Measurements from ENCODE around the gene TRIM10. TPM values are rescaled to one million over a fixed set of nuclear protein-coding genes. Genes with fewer than 3 reads are reported as not detected.

The TRIM10 gene
- polyA plus RNA-seq, 2 donors = not detected

- H3K4me3 ChIP-seq (ENCODE audit: low read depth in 1 of 2, low read length in 2 of 2) = no peak overlapping the region
- WGBS, 2 donors = 91 to 95% methylated on average over 12 of the region's 12 CpGs
- no peaks in the 10 kb centered on the region for H3K27me3 ChIP-seq (ENCODE audit: control insufficient read depth in 1 of 2, insufficient read depth in 2 of 2, low read length in 2 of 2)
- no peak overlapping the region for H3K27ac ChIP-seq (ENCODE audit: low read depth in 2 of 2, low read length in 1 of 2)
- no peaks in the 10 kb centered on the region for H3K9me3 ChIP-seq (ENCODE audit: control insufficient read depth in 2 of 2, insufficient read depth in 1 of 2, low read depth in 1 of 2, low read length in 1 of 2)
- peaks cover 39 to 52% of the 10 kb centered on the region in 2 donors for H3K36me3 ChIP-seq (ENCODE audit: control insufficient read depth in 2 of 2, insufficient read depth in 2 of 2, low read length in 1 of 2)
- peaks cover 0 to 2% of the 10 kb centered on the region in 2 donors for H3K4me1 ChIP-seq (ENCODE audit: control insufficient read depth in 2 of 2, insufficient read depth in 2 of 2, low read length in 1 of 2)
Measured at GRCh38 chr6:30196376-30196775, 35.4 kb upstream of the TRIM10 start.

- peaks cover 40 to 53% of the 10 kb centered on the region in 2 donors for H3K36me3 ChIP-seq (ENCODE audit: control insufficient read depth in 2 of 2, insufficient read depth in 2 of 2, low read length in 1 of 2)
- no peaks in the 10 kb centered on the region for H3K9me3 ChIP-seq (ENCODE audit: control insufficient read depth in 2 of 2, insufficient read depth in 1 of 2, low read depth in 1 of 2, low read length in 1 of 2)
- WGBS, 2 donors = 95 to 100% methylated on average over 1 of the region's 1 CpG
- H3K27me3 ChIP-seq (ENCODE audit: control insufficient read depth in 1 of 2, insufficient read depth in 2 of 2, low read length in 2 of 2) = no peaks in the 10 kb centered on the region
- H3K4me3 ChIP-seq (ENCODE audit: low read depth in 1 of 2, low read length in 2 of 2) = no peak overlapping the region
- H3K4me1 ChIP-seq (ENCODE audit: control insufficient read depth in 2 of 2, insufficient read depth in 2 of 2, low read length in 1 of 2) = peaks cover 0 to 2% of the 10 kb centered on the region in 2 donors
- no peak overlapping the region for H3K27ac ChIP-seq (ENCODE audit: low read depth in 2 of 2, low read length in 1 of 2)
Measured at GRCh38 chr6:30195951-30196350, 34.9 kb upstream of the TRIM10 start.

- Histone ChIP-seq H3K9me3 (ENCODE audit: control insufficient read depth in 2 of 2, insufficient read depth in 1 of 2, low read depth in 1 of 2, low read length in 1 of 2) (no peaks in the 10 kb centered on the region), H3K27me3 (ENCODE audit: control insufficient read depth in 1 of 2, insufficient read depth in 2 of 2, low read length in 2 of 2) (no peaks in the 10 kb centered on the region), H3K27ac (ENCODE audit: low read depth in 2 of 2, low read length in 1 of 2) (no peak overlapping the region), H3K4me1 (ENCODE audit: control insufficient read depth in 2 of 2, insufficient read depth in 2 of 2, low read length in 1 of 2) (no peaks in the 10 kb centered on the region), H3K4me3 (ENCODE audit: low read depth in 1 of 2, low read length in 2 of 2) (no peak overlapping the region), H3K36me3 (ENCODE audit: control insufficient read depth in 2 of 2, insufficient read depth in 2 of 2, low read length in 1 of 2) (peaks cover 42 to 54% of the 10 kb centered on the region in 2 donors)
- 88% methylated on average over 8 of the region's 8 CpGs for WGBS, 2 donors
Measured at GRCh38 chr6:30194797-30195690, 34.0 kb upstream of the TRIM10 start.

- H3K4me1 ChIP-seq (ENCODE audit: control insufficient read depth in 2 of 2, insufficient read depth in 2 of 2, low read length in 1 of 2) = no peaks in the 10 kb centered on the region
- H3K27ac ChIP-seq (ENCODE audit: low read depth in 2 of 2, low read length in 1 of 2) = no peak overlapping the region
- H3K4me3 ChIP-seq (ENCODE audit: low read depth in 1 of 2, low read length in 2 of 2) = no peak overlapping the region
- no peaks in the 10 kb centered on the region for H3K9me3 ChIP-seq (ENCODE audit: control insufficient read depth in 2 of 2, insufficient read depth in 1 of 2, low read depth in 1 of 2, low read length in 1 of 2)
- 86 to 88% methylated on average over 7 of the region's 7 CpGs for WGBS, 2 donors
- no peaks in the 10 kb centered on the region for H3K27me3 ChIP-seq (ENCODE audit: control insufficient read depth in 1 of 2, insufficient read depth in 2 of 2, low read length in 2 of 2)
- peaks cover 36 to 48% of the 10 kb centered on the region in 2 donors for H3K36me3 ChIP-seq (ENCODE audit: control insufficient read depth in 2 of 2, insufficient read depth in 2 of 2, low read length in 1 of 2)
Measured at GRCh38 chr6:30192076-30192475, 31.1 kb upstream of the TRIM10 start.

- Histone ChIP-seq H3K27ac (ENCODE audit: low read depth in 2 of 2, low read length in 1 of 2) (no peak overlapping the region), H3K4me3 (ENCODE audit: low read depth in 1 of 2, low read length in 2 of 2) (no peak overlapping the region), H3K9me3 (ENCODE audit: control insufficient read depth in 2 of 2, insufficient read depth in 1 of 2, low read depth in 1 of 2, low read length in 1 of 2) (no peaks in the 10 kb centered on the region), H3K4me1 (ENCODE audit: control insufficient read depth in 2 of 2, insufficient read depth in 2 of 2, low read length in 1 of 2) (no peaks in the 10 kb centered on the region), H3K36me3 (ENCODE audit: control insufficient read depth in 2 of 2, insufficient read depth in 2 of 2, low read length in 1 of 2) (peaks cover 25 to 45% of the 10 kb centered on the region in 2 donors), H3K27me3 (ENCODE audit: control insufficient read depth in 1 of 2, insufficient read depth in 2 of 2, low read length in 2 of 2) (no peaks in the 10 kb centered on the region)
- WGBS, 2 donors = 94 to 97% methylated on average over 5 of the region's 5 CpGs
Measured at GRCh38 chr6:30188541-30188940, 27.5 kb upstream of the TRIM10 start.

GRCh38 chr6:30185846-30186484 is 25.0 kb upstream of the TRIM10 start:
- Histone ChIP-seq H3K9me3 (ENCODE audit: control insufficient read depth in 2 of 2, insufficient read depth in 1 of 2, low read depth in 1 of 2, low read length in 1 of 2) (no peaks in the 10 kb centered on the region), H3K27ac (ENCODE audit: low read depth in 2 of 2, low read length in 1 of 2) (no peak overlapping the region), H3K4me3 (ENCODE audit: low read depth in 1 of 2, low read length in 2 of 2) (no peak overlapping the region), H3K36me3 (ENCODE audit: control insufficient read depth in 2 of 2, insufficient read depth in 2 of 2, low read length in 1 of 2) (peaks cover 24 to 37% of the 10 kb centered on the region in 2 donors), H3K4me1 (ENCODE audit: control insufficient read depth in 2 of 2, insufficient read depth in 2 of 2, low read length in 1 of 2) (no peaks in the 10 kb centered on the region), H3K27me3 (ENCODE audit: control insufficient read depth in 1 of 2, insufficient read depth in 2 of 2, low read length in 2 of 2) (no peaks in the 10 kb centered on the region)
- 93 to 94% methylated on average over 16 to 20 of the region's 20 CpGs for WGBS, 2 donors

- Histone ChIP-seq H3K9me3 (ENCODE audit: control insufficient read depth in 2 of 2, insufficient read depth in 1 of 2, low read depth in 1 of 2, low read length in 1 of 2) (no peaks in the 10 kb centered on the region), H3K4me1 (ENCODE audit: control insufficient read depth in 2 of 2, insufficient read depth in 2 of 2, low read length in 1 of 2) (no peaks in the 10 kb centered on the region), H3K27me3 (ENCODE audit: control insufficient read depth in 1 of 2, insufficient read depth in 2 of 2, low read length in 2 of 2) (no peaks in the 10 kb centered on the region), H3K27ac (ENCODE audit: low read depth in 2 of 2, low read length in 1 of 2) (no peak overlapping the region), H3K4me3 (ENCODE audit: low read depth in 1 of 2, low read length in 2 of 2) (no peak overlapping the region), H3K36me3 (ENCODE audit: control insufficient read depth in 2 of 2, insufficient read depth in 2 of 2, low read length in 1 of 2) (peaks cover 14 to 24% of the 10 kb centered on the region in 2 donors)
- WGBS, 2 donors = 71 to 88% methylated on average over 5 of the region's 5 CpGs
Measured at GRCh38 chr6:30184417-30185031, 23.5 kb upstream of the TRIM10 start.

GRCh38 chr6:30180145-30180544 is 19.1 kb upstream of the TRIM10 start:
- Histone ChIP-seq H3K36me3 (ENCODE audit: control insufficient read depth in 2 of 2, insufficient read depth in 2 of 2, low read length in 1 of 2) (peaks cover 0 to 4% of the 10 kb centered on the region in 2 donors), H3K27ac (ENCODE audit: low read depth in 2 of 2, low read length in 1 of 2) (no peak overlapping the region), H3K4me1 (ENCODE audit: control insufficient read depth in 2 of 2, insufficient read depth in 2 of 2, low read length in 1 of 2) (no peaks in the 10 kb centered on the region), H3K27me3 (ENCODE audit: control insufficient read depth in 1 of 2, insufficient read depth in 2 of 2, low read length in 2 of 2) (no peaks in the 10 kb centered on the region), H3K9me3 (ENCODE audit: control insufficient read depth in 2 of 2, insufficient read depth in 1 of 2, low read depth in 1 of 2, low read length in 1 of 2) (no peaks in the 10 kb centered on the region), H3K4me3 (ENCODE audit: low read depth in 1 of 2, low read length in 2 of 2) (no peak overlapping the region)
- 93 to 96% methylated on average over 1 of the region's 1 CpG for WGBS, 2 donors

GRCh38 chr6:30178837-30179236 is 17.8 kb upstream of the TRIM10 start:
- WGBS, 2 donors = 1 to 88% methylated on average over 1 of the region's 1 CpG
- Histone ChIP-seq H3K27ac (ENCODE audit: low read depth in 2 of 2, low read length in 1 of 2) (no peak overlapping the region), H3K4me1 (ENCODE audit: control insufficient read depth in 2 of 2, insufficient read depth in 2 of 2, low read length in 1 of 2) (no peaks in the 10 kb centered on the region), H3K9me3 (ENCODE audit: control insufficient read depth in 2 of 2, insufficient read depth in 1 of 2, low read depth in 1 of 2, low read length in 1 of 2) (no peaks in the 10 kb centered on the region), H3K36me3 (ENCODE audit: control insufficient read depth in 2 of 2, insufficient read depth in 2 of 2, low read length in 1 of 2) (no peaks in the 10 kb centered on the region), H3K4me3 (ENCODE audit: low read depth in 1 of 2, low read length in 2 of 2) (no peak overlapping the region), H3K27me3 (ENCODE audit: control insufficient read depth in 1 of 2, insufficient read depth in 2 of 2, low read length in 2 of 2) (no peaks in the 10 kb centered on the region)
